HCT116 (cell line): ENCODE results near the gene CD200R1L. TPM values are rescaled to one million over a fixed set of nuclear protein-coding genes. Genes with fewer than 3 reads are reported as not detected.

Experiments
- ATAC-seq: fragments of 200-7000 bp; cut with Tn5 transposase; 2 replicates; pipeline ENCODE4 v1.9.1; 2020; ENCODE audit warnings: mild to moderate bottlenecking, moderate library complexity
- BruUV-seq: library from RNA; stranded (reverse); fragments of 400-500 nt; replicated peaks from 2 replicates; lab custom pipeline; 2021; lab: Mats Ljungman, UMichigan
- CTCF ChIA-PET: fragments of 300-600 bp; sonication (Branson Sonifier 250); formaldehyde crosslinking; loops from one replicate; lab custom pipeline; 2021; ENCODE audit warnings: antibody characterized with exemption; lab: Charles Lee
- POLR2A ChIA-PET: fragments of 300-600, 350-600 bp; sonication (Branson Sonifier 250); formaldehyde crosslinking; loops from one replicate; lab custom pipeline; 2021; ENCODE audit warnings: antibody characterized with exemption; lab: Charles Lee
- RAD21 ChIA-PET, 2 experiments: fragments of 300-600 bp; sonication (Branson Sonifier 250); formaldehyde crosslinking; loops; one replicate each; lab custom pipeline; 2023; ENCODE audit warnings: low total read pairs in 2 of 2; ENCODE audit not compliant: uncharacterized antibody in 2 of 2, unreplicated experiment in 2 of 2, low non-redundant PET in 1 of 2; lab: Charles Lee
- DNase-seq: peaks from one replicate; pipeline ENCODE4 v3.0.0-alpha.2; 2010; ENCODE audit warnings: low read depth, low spot score
- H2AFZ ChIP-seq: fragments of 200-600 bp; shearing (Covaris generic), sonication (generic); 2 replicates; pipeline ENCODE4 v1.6.1; 2017; ENCODE audit warnings: low read depth, mixed run types, mixed read lengths, antibody characterized with exemption, low read length; ENCODE audit not compliant: poor library complexity, severe bottlenecking
- H3K27ac ChIP-seq: 2 replicates; pipeline ENCODE4 v1.5.1; 2012; ENCODE audit warnings: low read depth, low read length
- H3K27me3 ChIP-seq: fragments of 200-600 bp; sonication (generic); 2 replicates; pipeline ENCODE4 v1.6.1; 2016; ENCODE audit warnings: mixed run types, low read length, mixed read lengths; ENCODE audit not compliant: insufficient read depth
- H3K36me3 ChIP-seq, 2 experiments: fragments of 200-500 bp in 1 of 2; fragments of 200-600 bp in 1 of 2; sonication (Bioruptor generic) in 1 of 2; sonication (generic) in 1 of 2; 2 replicates each; pipeline versions ENCODE4 v1.5.1 to v1.6.1; 2014 to 2016; ENCODE audit warnings: low read length in 2 of 2, inconsistent platforms in 1 of 2, mixed read lengths in 1 of 2, mixed run types in 1 of 2; ENCODE audit not compliant: insufficient read depth in 2 of 2, control insufficient read depth in 1 of 2
- H3K4me1 ChIP-seq, 2 experiments: fragments of 200-600 bp in 1 of 2; sonication (generic) in 1 of 2; 2 replicates each; pipeline versions ENCODE4 v1.5.1 to v1.6.1; 2012 to 2017; ENCODE audit warnings: low read length in 2 of 2, inconsistent platforms in 1 of 2, mild to moderate bottlenecking in 1 of 2, mixed read lengths in 1 of 2, mixed run types in 1 of 2, moderate library complexity in 1 of 2; ENCODE audit not compliant: insufficient read depth in 2 of 2, control insufficient read depth in 1 of 2
- H3K4me2 ChIP-seq: fragments of 200-600 bp; sonication (generic); 2 replicates; pipeline ENCODE4 v1.6.1; 2017; ENCODE audit warnings: mixed run types, low read length, mixed read lengths
- H3K4me3 ChIP-seq, 2 experiments: fragments of 200-600 bp in 1 of 2; sonication (generic) in 1 of 2; replicated peaks in 1 of 2; 2 replicates each; pipeline ENCODE4 v1.5.1; 2011 to 2016; ENCODE audit warnings: low read length in 2 of 2, control low read depth in 1 of 2, low read depth in 1 of 2, mild to moderate bottlenecking in 1 of 2, mixed read lengths in 1 of 2, mixed run types in 1 of 2
- H3K79me2 ChIP-seq: fragments of 200-600 bp; sonication (generic); 2 replicates; pipeline ENCODE4 v1.6.1; 2017; ENCODE audit warnings: mild to moderate bottlenecking, mixed run types, low read length, moderate library complexity, mixed read lengths; ENCODE audit not compliant: insufficient read depth
- H3K9ac ChIP-seq: fragments of 200-600 bp; sonication (generic); 2 replicates; pipeline ENCODE4 v1.6.1; 2016; ENCODE audit warnings: low read length, mixed read lengths
- H3K9me2 ChIP-seq: fragments of 200-600 bp; sonication (generic), shearing (Covaris generic); 2 replicates; pipeline ENCODE4 v1.6.1; 2017; ENCODE audit warnings: mixed run types, mild to moderate bottlenecking, moderate library complexity; ENCODE audit not compliant: insufficient read depth
- H3K9me3 ChIP-seq, 2 experiments: fragments of 200-500 bp in 1 of 2; fragments of 200-600 bp in 1 of 2; sonication (Bioruptor generic) in 1 of 2; sonication (generic) in 1 of 2; 2 replicates each; pipeline ENCODE4 v1.6.1; 2014 to 2017; ENCODE audit warnings: low read length in 2 of 2, mixed read lengths in 2 of 2, inconsistent platforms in 1 of 2, low read depth in 1 of 2, mild to moderate bottlenecking in 1 of 2, mixed run types in 1 of 2, moderate library complexity in 1 of 2; ENCODE audit not compliant: control insufficient read depth in 1 of 2, insufficient read depth in 1 of 2
- H4K20me1 ChIP-seq: fragments of 200-600 bp; sonication (generic), shearing (Covaris generic); 2 replicates; pipeline ENCODE4 v1.6.1; 2017; ENCODE audit warnings: mixed run types, mild to moderate bottlenecking, moderate library complexity; ENCODE audit not compliant: insufficient read depth
- CEBPB ChIP-seq: IDR thresholded peaks from 2 replicates; pipeline ENCODE4 v1.6.1; 2012; ENCODE audit warnings: low read depth
- EZH2 ChIP-seq: fragments of 200-600 bp; sonication (generic); IDR thresholded peaks from 2 replicates; pipeline ENCODE4 v1.6.1; 2017; ENCODE audit warnings: antibody characterized with exemption, mixed run types
- EZH2phosphoT487 ChIP-seq: fragments of 200-600 bp; IDR thresholded peaks from 2 replicates; pipeline ENCODE4 v1.6.1; 2018; ENCODE audit warnings: antibody characterized with exemption, borderline replicate concordance
- JUND ChIP-seq: IDR thresholded peaks from 2 replicates; pipeline ENCODE4 v1.6.1; 2012
- SP1 ChIP-seq: IDR thresholded peaks from 2 replicates; pipeline ENCODE4 v1.6.1; 2012; ENCODE audit warnings: low read depth
- SRF ChIP-seq: IDR thresholded peaks from 2 replicates; pipeline ENCODE4 v1.6.1; 2012; ENCODE audit warnings: low read depth
- TCF7L2 ChIP-seq: IDR thresholded peaks from 2 replicates; pipeline ENCODE4 v1.7.0; 2011; ENCODE audit warnings: borderline replicate concordance, inconsistent platforms; ENCODE audit not compliant: insufficient read depth, insufficient read length; ENCODE audit errors: extremely low read depth
- YY1 ChIP-seq: IDR thresholded peaks from 2 replicates; pipeline ENCODE4 v1.6.1; 2011; ENCODE audit warnings: low read length, low read depth, moderate library complexity, mild to moderate bottlenecking; ENCODE audit not compliant: insufficient replicate concordance; ENCODE audit errors: extremely low read depth
- ZFX ChIP-seq: fragments of 450-650 bp; IDR thresholded peaks from 2 replicates; pipeline ENCODE4 v1.6.1; 2017
- intact Hi-C: fragments of 100-400 bp; cut with micrococcal nuclease; formaldehyde crosslinking; loops from 2 replicates; pipeline ENCODE4 v1.10.0; 2022
- total RNA-seq: library from RNA; stranded (reverse); gene quantifications from one replicate; pipeline ENCODE4 v1.2.1, GENCODE V29; 2021; ENCODE audit not compliant: unreplicated experiment
- TF ChIP-seq, protein P1 (sequence below): IDR thresholded peaks from 2 replicates; pipeline ENCODE4 v1.6.1; 2012
- TF ChIP-seq, protein P2 (sequence below): IDR thresholded peaks from 2 replicates; pipeline ENCODE4 v1.6.1; 2012
- TF ChIP-seq, protein P3 (sequence below), 3 experiments: fragments of 200-600 bp in 1 of 3; sonication (generic) in 1 of 3; IDR thresholded peaks in 2 of 3; conservative IDR thresholded peaks in 1 of 3; 2 replicates each; pipeline ENCODE4 v1.5.1; 2012 to 2017; ENCODE audit warnings: low read depth in 2 of 3, low read length in 2 of 3, antibody characterized with exemption in 1 of 3, borderline replicate concordance in 1 of 3, control low read depth in 1 of 3, mild to moderate bottlenecking in 1 of 3, mixed read lengths in 1 of 3, mixed run types in 1 of 3, moderate library complexity in 1 of 3; ENCODE audit not compliant: insufficient read depth in 1 of 3
- TF ChIP-seq, protein P4 (sequence below): IDR thresholded peaks from 2 replicates; pipeline ENCODE4 v1.6.1; 2011; ENCODE audit warnings: mild to moderate bottlenecking, low read length, moderate library complexity; ENCODE audit not compliant: insufficient replicate concordance; ENCODE audit errors: extremely low read depth

The CD200R1L gene
- total RNA-seq, 1 experiment from 2014 or later, result not detected

DNA sequence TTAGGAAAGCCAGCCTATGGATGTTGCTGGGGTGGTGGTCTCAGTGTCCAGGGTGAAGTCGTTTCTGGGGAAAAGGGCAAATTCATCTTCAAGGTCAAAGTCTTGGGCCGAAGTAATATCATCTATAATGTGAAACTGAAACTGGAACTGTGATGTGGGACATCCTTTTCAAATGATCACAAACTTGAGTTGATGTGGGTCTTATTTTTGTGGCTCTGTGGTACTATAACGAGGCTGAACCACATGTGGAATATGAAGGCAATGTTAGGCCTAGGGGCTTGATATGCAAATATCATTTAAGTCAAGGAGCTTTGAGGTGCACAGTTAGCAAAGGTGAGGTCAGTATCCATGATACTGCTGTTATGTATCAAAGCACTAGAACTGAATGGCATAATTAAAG lies 1.5 kb upstream of the CD200R1L start:
- no peaks in the 10 kb centered on the region for H3K9me2 ChIP-seq
- no peaks in the 10 kb centered on the region for H3K4me1 ChIP-seq
- H3K4me3 ChIP-seq, result no peak overlapping the region
- H3K9me3 ChIP-seq, result no peaks in the 10 kb centered on the region
- ATAC-seq (no peak), DNase-seq (no peak)
- TF ChIP-seq ZFX, result no peak
- no peak for TF ChIP-seq JUND
- TF ChIP-seq CEBPB, result no peak
- TF ChIP-seq, protein P1, sequence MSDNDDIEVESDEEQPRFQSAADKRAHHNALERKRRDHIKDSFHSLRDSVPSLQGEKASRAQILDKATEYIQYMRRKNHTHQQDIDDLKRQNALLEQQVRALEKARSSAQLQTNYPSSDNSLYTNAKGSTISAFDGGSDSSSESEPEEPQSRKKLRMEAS, result no peak
- TF ChIP-seq, protein P2, sequence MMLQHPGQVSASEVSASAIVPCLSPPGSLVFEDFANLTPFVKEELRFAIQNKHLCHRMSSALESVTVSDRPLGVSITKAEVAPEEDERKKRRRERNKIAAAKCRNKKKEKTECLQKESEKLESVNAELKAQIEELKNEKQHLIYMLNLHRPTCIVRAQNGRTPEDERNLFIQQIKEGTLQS, result no peak
- TF ChIP-seq, protein P3, sequence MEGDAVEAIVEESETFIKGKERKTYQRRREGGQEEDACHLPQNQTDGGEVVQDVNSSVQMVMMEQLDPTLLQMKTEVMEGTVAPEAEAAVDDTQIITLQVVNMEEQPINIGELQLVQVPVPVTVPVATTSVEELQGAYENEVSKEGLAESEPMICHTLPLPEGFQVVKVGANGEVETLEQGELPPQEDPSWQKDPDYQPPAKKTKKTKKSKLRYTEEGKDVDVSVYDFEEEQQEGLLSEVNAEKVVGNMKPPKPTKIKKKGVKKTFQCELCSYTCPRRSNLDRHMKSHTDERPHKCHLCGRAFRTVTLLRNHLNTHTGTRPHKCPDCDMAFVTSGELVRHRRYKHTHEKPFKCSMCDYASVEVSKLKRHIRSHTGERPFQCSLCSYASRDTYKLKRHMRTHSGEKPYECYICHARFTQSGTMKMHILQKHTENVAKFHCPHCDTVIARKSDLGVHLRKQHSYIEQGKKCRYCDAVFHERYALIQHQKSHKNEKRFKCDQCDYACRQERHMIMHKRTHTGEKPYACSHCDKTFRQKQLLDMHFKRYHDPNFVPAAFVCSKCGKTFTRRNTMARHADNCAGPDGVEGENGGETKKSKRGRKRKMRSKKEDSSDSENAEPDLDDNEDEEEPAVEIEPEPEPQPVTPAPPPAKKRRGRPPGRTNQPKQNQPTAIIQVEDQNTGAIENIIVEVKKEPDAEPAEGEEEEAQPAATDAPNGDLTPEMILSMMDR (IDR thresholded peaks at IDR 0.05 in 2 of 3, conservative IDR thresholded peaks at IDR 0.05 in 1 of 3; ENCODE audit: borderline replicate concordance in 1 of 3, insufficient read depth in 1 of 3, low read depth in 2 of 3, low read length in 2 of 3), result no peak
- no peak overlapping the region for H3K27ac ChIP-seq
- H3K9ac ChIP-seq, result no peak overlapping the region
- H3K4me2 ChIP-seq, result no peak overlapping the region
- BruUV-seq, result no TSS peak
- no peaks in the 10 kb centered on the region for H3K36me3 ChIP-seq
- no peaks in the 10 kb centered on the region for H3K79me2 ChIP-seq
- ChIA-PET POLR2A (no interaction called here), CTCF (no interaction called here), RAD21 (no interaction called here)
- H3K27me3 ChIP-seq, result no peaks in the 10 kb centered on the region
- intact Hi-C loops, result no loop called here
- H2AFZ ChIP-seq, result no peak overlapping the region
- no peaks in the 10 kb centered on the region for H4K20me1 ChIP-seq

DNA sequence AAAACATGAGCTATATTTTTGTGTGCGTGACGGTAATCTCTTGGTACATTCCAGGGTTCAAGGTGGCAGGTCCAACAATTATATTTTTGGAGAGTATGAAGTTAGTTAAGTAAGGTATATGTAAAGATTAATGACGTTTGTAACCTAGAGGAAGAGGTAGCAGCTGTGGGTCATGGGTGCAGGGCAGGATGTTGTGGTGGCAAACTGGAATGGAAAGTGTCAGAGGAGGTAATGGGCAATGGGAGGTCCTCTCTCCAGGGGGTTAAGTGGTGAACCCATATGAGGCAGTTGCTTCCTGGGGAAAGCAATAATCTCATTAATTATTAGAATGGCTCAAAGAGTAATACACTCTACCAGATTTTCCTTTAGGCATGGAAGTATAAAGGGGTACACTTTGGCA lies 1.0 kb upstream of the CD200R1L start:
- ChIA-PET CTCF (no interaction called here), POLR2A (no interaction called here)
- TF ChIP-seq EZH2, result no peak
- no peak for TF ChIP-seq ZFX
- TF ChIP-seq, protein P4, sequence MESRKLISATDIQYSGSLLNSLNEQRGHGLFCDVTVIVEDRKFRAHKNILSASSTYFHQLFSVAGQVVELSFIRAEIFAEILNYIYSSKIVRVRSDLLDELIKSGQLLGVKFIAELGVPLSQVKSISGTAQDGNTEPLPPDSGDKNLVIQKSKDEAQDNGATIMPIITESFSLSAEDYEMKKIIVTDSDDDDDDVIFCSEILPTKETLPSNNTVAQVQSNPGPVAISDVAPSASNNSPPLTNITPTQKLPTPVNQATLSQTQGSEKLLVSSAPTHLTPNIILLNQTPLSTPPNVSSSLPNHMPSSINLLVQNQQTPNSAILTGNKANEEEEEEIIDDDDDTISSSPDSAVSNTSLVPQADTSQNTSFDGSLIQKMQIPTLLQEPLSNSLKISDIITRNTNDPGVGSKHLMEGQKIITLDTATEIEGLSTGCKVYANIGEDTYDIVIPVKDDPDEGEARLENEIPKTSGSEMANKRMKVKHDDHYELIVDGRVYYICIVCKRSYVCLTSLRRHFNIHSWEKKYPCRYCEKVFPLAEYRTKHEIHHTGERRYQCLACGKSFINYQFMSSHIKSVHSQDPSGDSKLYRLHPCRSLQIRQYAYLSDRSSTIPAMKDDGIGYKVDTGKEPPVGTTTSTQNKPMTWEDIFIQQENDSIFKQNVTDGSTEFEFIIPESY, result no peak
- TF ChIP-seq SRF, result no peak
- no peak for TF ChIP-seq SP1
- TF ChIP-seq, protein P3 (IDR thresholded peaks at IDR 0.05 in 2 of 3, conservative IDR thresholded peaks at IDR 0.05 in 1 of 3; ENCODE audit: borderline replicate concordance in 1 of 3, insufficient read depth in 1 of 3, low read depth in 2 of 3, low read length in 2 of 3), result no peak
- no peak for TF ChIP-seq CEBPB
- TF ChIP-seq EZH2phosphoT487, result no peak
- no peak for TF ChIP-seq YY1
- TF ChIP-seq TCF7L2, result no peak

More for the DNA sequence above, 1.0 kb upstream of the CD200R1L start:
- H4K20me1 ChIP-seq, result no peaks in the 10 kb centered on the region
- intact Hi-C loops, result no loop called here
- H3K9ac ChIP-seq, result no peak overlapping the region
- H3K4me3 ChIP-seq, result no peak overlapping the region
- H3K4me2 ChIP-seq, result no peak overlapping the region
- no peak overlapping the region for H2AFZ ChIP-seq
- ATAC-seq (no peak), DNase-seq (no peak)
- H3K36me3 ChIP-seq, result no peaks in the 10 kb centered on the region
- H3K4me1 ChIP-seq, result no peaks in the 10 kb centered on the region
- H3K9me2 ChIP-seq, result no peaks in the 10 kb centered on the region
- H3K9me3 ChIP-seq, result no peaks in the 10 kb centered on the region
- H3K27ac ChIP-seq, result no peak overlapping the region
- BruUV-seq, result no TSS peak
- RAD21 ChIA-PET, result no interaction called here
- H3K27me3 ChIP-seq, result no peaks in the 10 kb centered on the region
- H3K79me2 ChIP-seq, result no peaks in the 10 kb centered on the region
